GM10266 (cell line): ENCODE measurements around the gene SSR2.

Experiments
- DNase-seq: peaks from one replicate; pipeline ENCODE4 v3.0.0; 2012; ENCODE audit errors: extremely low spot score
- TF ChIP-seq, protein P1 (sequence below): IDR thresholded peaks from 2 replicates; pipeline ENCODE4 v1.5.1; 2012; ENCODE audit warnings: mild to moderate bottlenecking, low read depth; ENCODE audit not compliant: control insufficient read depth, insufficient read depth; ENCODE audit errors: missing control alignments

SSR2 gene

DNA sequence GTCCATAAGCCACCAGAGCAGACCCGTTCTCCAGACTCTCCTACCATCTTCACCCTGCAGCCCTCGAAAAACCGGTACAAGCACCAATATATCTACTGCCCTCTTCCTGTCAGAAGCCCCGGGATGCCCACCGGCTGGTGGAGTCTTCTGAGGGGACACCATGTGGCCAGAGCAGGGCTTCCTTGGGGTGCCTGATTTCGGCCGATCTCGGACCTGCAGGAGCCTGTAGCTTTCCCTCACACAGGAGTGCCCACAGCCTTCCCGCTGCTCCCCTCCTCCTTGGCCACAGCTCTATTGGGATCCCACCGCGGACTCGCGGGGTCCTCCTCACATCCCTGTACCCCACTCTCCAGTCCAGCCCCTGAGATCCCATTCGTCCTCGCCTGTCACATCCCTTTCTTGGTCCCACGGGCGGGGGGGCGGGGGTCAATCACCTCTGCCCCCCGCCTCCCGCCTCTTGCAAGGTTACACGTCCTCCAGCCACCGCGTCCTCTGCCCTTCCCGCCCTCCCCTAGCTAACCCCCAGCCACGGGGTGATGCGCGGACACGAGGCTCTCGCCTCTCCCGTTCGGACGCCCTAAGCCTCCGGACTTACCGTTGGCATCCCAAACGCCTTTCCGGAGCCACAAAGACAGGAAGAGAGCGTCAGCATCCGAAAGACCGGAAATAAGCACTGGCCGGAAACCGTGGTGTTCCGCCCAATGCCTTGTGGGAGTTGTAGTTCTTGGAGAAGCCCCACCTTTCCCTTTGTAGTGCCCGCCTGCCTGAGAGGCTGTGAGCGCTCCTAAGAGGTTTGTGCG, at the start of gene SSR2:
Gene SSR2 (minus strand): TSS at position 659 of the 800 bp plus-strand sequence. CDS start 784 bp downstream, outside the sequence.
- peak; percentile 93 for DNase-seq
- TF ChIP-seq, protein P1, sequence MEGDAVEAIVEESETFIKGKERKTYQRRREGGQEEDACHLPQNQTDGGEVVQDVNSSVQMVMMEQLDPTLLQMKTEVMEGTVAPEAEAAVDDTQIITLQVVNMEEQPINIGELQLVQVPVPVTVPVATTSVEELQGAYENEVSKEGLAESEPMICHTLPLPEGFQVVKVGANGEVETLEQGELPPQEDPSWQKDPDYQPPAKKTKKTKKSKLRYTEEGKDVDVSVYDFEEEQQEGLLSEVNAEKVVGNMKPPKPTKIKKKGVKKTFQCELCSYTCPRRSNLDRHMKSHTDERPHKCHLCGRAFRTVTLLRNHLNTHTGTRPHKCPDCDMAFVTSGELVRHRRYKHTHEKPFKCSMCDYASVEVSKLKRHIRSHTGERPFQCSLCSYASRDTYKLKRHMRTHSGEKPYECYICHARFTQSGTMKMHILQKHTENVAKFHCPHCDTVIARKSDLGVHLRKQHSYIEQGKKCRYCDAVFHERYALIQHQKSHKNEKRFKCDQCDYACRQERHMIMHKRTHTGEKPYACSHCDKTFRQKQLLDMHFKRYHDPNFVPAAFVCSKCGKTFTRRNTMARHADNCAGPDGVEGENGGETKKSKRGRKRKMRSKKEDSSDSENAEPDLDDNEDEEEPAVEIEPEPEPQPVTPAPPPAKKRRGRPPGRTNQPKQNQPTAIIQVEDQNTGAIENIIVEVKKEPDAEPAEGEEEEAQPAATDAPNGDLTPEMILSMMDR, result no peak

DNA sequence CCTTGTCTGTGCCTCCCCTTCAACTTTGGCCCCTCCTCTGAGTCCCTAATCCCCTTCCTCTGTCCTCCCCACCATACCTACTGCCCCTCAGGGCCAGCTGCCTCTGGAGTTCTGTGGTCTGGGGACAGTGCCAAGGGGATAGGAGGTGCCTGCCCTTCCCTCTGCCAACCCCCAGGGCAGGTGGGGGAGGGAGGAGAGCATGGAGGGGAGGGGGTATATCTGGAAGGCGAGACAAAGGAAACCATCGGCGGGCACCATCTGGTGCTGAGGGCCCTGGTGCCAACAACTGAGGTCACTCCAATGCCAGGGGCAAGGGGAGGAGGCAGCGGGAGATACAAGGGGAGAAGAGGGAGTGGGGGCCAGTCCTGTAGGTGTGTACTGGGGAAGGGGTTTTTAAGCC, 49.8 kb upstream of the SSR2 start:
- no peak for DNase-seq
- TF ChIP-seq, protein P1, result no peak

DNA sequence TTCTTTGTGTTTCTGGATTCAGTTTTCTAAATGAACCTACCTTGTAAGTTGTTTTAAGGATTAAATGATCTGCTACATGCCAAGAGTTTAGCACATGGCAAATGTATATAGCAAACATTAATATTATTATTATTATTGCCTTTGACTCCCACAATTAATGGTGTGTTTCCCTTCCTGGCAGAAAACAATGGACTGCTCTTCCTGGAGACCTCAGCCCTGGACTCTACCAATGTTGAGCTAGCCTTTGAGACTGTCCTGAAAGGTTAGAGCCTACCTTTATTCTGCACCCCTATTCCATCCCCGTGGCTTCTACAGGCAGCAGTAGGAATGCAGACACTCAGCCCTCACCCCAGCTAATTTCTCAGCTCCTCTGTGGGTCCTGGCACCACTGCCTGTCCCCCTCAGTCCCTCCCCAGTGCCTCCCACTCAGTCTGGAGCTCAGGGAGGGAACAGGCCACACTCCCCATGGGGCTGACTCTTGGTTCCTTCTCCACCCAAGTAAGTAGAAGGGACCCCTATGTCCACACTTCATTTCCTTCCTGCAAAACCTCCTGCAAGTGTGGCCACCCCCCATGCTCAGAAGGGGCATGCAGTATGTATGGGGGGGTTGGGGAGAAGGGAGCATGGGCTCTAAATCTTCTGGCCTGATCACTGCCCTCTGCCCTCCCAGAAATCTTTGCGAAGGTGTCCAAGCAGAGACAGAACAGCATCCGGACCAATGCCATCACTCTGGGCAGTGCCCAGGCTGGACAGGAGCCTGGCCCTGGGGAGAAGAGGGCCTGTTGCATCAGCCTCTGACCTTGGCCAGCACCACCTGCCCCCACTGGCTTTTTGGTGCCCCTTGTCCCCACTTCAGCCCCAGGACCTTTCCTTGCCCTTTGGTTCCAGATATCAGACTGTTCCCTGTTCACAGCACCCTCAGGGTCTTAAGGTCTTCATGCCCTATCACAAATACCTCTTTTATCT, 49.0 kb upstream of the SSR2 start:
- no peak for DNase-seq
- TF ChIP-seq, protein P1, result no peak

DNA sequence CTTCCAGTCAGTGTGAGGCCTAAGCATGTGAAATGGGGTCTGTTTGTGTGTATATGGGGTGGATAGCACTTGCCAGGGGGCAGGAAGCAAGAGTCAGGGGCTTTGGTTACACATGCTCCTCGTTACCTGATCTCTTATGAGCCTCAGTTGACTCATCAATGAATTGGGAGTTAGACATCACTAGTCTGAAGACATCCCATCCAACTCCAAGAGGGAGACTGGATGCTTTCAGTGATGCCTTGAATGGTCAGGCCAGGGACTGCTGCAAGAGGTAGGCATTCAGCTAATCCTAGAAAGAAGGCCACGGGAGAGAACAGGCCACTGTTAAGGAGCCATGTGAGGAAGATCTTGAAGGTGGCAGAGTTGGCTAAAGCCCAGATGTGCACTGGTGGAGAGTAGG, 46.5 kb upstream of the SSR2 start:
- DNase-seq, result no peak
- TF ChIP-seq, protein P1, result no peak

DNA sequence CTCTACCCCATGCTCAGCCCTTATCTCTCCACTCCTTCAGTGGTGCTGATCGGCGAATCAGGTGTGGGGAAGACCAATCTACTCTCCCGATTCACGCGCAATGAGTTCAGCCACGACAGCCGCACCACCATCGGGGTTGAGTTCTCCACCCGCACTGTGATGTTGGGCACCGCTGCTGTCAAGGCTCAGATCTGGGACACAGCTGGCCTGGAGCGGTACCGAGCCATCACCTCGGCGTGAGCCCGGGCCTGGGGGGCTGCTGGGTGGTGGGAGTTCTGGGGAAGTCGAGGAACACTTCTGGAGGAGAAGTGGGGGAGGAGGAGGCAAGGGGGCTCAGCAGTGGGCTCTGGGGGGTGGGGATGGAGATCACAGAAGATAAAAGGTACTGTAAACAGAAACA, 45.1 kb upstream of the SSR2 start:
- TF ChIP-seq, protein P1, result no peak
- no peak for DNase-seq

DNA sequence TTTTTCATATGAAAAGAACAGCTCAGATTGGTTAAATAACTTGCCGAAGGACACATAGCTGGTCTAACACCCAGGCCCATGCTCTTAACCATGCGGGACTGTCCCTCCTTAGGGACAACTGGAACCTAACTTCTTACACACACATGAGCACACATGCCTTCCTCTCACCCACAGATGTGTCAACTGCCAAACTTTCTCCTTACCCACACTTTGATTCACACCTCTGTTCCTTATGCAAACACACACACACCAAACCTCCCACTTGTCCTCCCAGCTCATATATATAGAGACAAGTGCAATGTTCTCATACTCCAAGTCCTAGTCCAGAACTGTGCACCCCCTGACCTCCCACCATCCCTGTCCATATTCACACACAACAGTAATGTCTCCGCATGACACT, 44.5 kb upstream of the SSR2 start:
- TF ChIP-seq, protein P1, result no peak
- DNase-seq, result no peak
